D721Med (cell line): Measurements from ENCODE around the gene SH3BP4.

Experiments used
- DNase-seq: peaks from one replicate; pipeline ENCODE4 v3.0.0; 2011; ENCODE audit warnings: low spot score; ENCODE audit not compliant: insufficient read length
- FAIRE-seq: peaks from 2 replicates; lab custom pipeline; 2011; peaks lifted over from hg19 to GRCh38; lab: Jason Lieb, UNC
- CTCF ChIP-seq: IDR thresholded peaks from 2 replicates; pipeline ENCODE4 v1.5.1; 2012; ENCODE audit warnings: mild to moderate bottlenecking, control low read depth; ENCODE audit not compliant: insufficient read depth; ENCODE audit errors: missing control alignments

The SH3BP4 gene

GRCh38 chr2:234940527-234940926 lies 11.3 kb upstream of the SH3BP4 start:
- no peak for FAIRE-seq
- DNase-seq, result no peak
- no peak for TF ChIP-seq CTCF

- TF ChIP-seq CTCF, result no peak
- DNase-seq (no peak), FAIRE-seq (no peak)
These were observed 6.4 kb upstream of the SH3BP4 start for GRCh38 chr2:234945339-234945873.

DNA sequence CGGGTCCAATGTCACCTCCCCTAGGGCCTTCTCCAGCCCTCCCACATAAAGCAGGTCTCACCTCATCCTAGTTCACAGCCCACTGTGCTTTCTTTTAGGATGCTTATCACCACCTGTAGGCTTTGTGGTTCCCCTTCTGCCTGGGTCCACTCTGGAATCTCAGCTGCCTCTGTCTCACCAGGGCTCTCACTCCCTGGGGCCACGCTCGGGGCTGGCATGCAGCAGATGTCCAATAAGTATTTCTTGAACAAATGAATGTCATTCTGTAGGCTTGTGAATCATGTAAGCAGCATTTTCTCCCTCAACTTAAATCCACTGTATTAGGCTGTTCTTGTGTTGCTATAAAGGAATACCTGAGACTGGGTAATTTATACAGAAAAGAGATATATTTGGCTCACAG lies 4.3 kb upstream of the SH3BP4 start:
- FAIRE-seq, result no peak
- no peak for TF ChIP-seq CTCF

GRCh38 chr2:234949762-234950434 lies 1.9 kb upstream of the SH3BP4 start:
- DNase-seq, result no peak
- no peak for FAIRE-seq
- TF ChIP-seq CTCF, result no peak

More for the DNA sequence above, 4.3 kb upstream of the SH3BP4 start:
- no peak for DNase-seq

- no peak for TF ChIP-seq CTCF
- FAIRE-seq, result no peak
- DNase-seq, result no peak
These were observed 1.4 kb upstream of the SH3BP4 start for GRCh38 chr2:234950435-234950729.

DNA sequence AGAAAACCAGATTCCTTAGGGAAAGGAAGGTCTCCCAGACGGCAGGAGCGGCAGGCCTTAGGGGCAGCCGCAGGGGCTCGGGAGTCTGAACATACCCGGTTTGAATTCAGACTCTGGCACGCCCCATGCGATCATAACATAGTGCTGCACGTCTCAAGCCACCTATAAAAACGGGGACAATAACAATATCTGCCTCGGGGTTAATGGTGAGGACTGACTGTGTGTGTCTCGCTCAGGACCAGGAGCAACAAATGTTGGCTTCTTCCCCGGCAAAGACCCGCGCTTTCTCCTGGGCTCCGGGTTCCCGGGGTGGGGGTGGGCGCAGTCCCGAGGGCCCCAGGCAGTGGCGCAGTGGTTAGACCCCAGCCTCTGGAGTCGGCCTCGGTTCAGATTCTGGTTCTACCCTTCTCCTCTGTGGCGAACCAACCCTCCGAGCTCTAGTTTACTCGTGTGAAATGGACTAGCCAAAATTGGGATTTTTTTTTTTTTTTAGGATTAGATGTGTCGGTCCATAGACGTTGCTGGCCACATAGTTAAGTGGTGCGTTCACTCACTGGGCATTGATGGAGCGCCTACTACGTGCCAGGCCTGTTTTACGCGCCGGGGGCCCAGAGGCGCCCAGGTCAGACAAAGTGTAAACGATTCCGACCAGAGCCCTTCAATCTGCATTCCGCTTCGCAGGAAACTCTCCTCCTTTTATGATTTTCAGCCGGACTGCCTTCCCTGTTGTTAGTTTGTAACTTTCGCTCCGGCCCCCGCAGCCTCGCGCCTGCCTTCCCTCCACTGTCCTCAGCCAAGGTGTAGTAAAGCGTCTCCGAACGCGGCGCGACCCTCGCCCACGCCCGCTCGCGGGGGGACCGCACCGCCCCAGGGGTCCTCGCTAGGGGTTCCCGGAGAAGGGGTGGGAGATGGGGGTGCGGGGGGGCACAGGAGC lies 820 bp upstream of the SH3BP4 start:
- TF ChIP-seq CTCF, result no peak
- FAIRE-seq (no peak), DNase-seq (no peak)
